Mesendoderm (in vitro differentiated cells): ENCODE data around the gene TRMT44.

Experiments
- DNase-seq: peaks from one replicate; pipeline ENCODE4 v3.0.0; 2013
- H2AK5ac ChIP-seq: 2 replicates; pipeline ENCODE4 v1.6.1; 2013; ENCODE audit warnings: low read length, inconsistent platforms
- H2BK120ac ChIP-seq: 2 replicates; pipeline ENCODE4 v1.6.1; 2013; ENCODE audit warnings: low read depth, mild to moderate bottlenecking, low read length, moderate library complexity, mixed read lengths
- H2BK15ac ChIP-seq: replicated peaks from 2 replicates; pipeline ENCODE4 v1.6.1; 2013; ENCODE audit warnings: low read depth, mild to moderate bottlenecking, moderate library complexity
- H2BK5ac ChIP-seq: 2 replicates; pipeline ENCODE4 v1.6.1; 2013; ENCODE audit warnings: low read length, inconsistent platforms
- H3K18ac ChIP-seq: 2 replicates; pipeline ENCODE4 v1.6.1; 2013; ENCODE audit warnings: mild to moderate bottlenecking, low read length, mixed read lengths
- H3K23ac ChIP-seq: one replicate; pipeline ENCODE4 v1.6.1; 2013; ENCODE audit warnings: low read length
- H3K27ac ChIP-seq: 2 replicates; pipeline ENCODE4 v1.5.1; 2013; ENCODE audit warnings: low read depth, mild to moderate bottlenecking, inconsistent platforms, low read length, moderate library complexity
- H3K27me3 ChIP-seq: 2 replicates; pipeline ENCODE4 v1.6.1; 2013; ENCODE audit warnings: low read length, control low read depth, mild to moderate bottlenecking, inconsistent platforms; ENCODE audit not compliant: insufficient read depth, poor library complexity
- H3K36me3 ChIP-seq: 2 replicates; pipeline ENCODE4 v1.6.1; 2013; ENCODE audit warnings: low read length, inconsistent platforms; ENCODE audit not compliant: control insufficient read depth, insufficient read depth
- H3K4ac ChIP-seq: one replicate; pipeline ENCODE4 v1.6.1; 2013; ENCODE audit warnings: low read depth, mild to moderate bottlenecking, low read length, moderate library complexity
- H3K4me1 ChIP-seq: 2 replicates; pipeline ENCODE4 v1.6.1; 2013; ENCODE audit warnings: low read depth, low read length, inconsistent platforms; ENCODE audit not compliant: control insufficient read depth
- H3K4me2 ChIP-seq: 2 replicates; pipeline ENCODE4 v1.6.1; 2013; ENCODE audit warnings: low read length
- H3K4me3 ChIP-seq: 2 replicates; pipeline ENCODE4 v1.5.1; 2013; ENCODE audit warnings: mild to moderate bottlenecking, low read length
- H3K56ac ChIP-seq: one replicate; pipeline ENCODE4 v1.6.1; 2013; ENCODE audit warnings: low read length
- H3K79me1 ChIP-seq: 2 replicates; pipeline ENCODE4 v1.6.1; 2013; ENCODE audit warnings: low read length, inconsistent platforms
- H3K79me2 ChIP-seq: 2 replicates; pipeline ENCODE4 v1.6.1; 2013; ENCODE audit warnings: mild to moderate bottlenecking, low read length; ENCODE audit not compliant: control insufficient read depth, insufficient read depth
- H3K9ac ChIP-seq: 2 replicates; pipeline ENCODE4 v1.6.1; 2013; ENCODE audit warnings: low read length, inconsistent platforms
- H4K5ac ChIP-seq: one replicate; pipeline ENCODE4 v1.6.1; 2013; ENCODE audit warnings: low read length
- H4K8ac ChIP-seq: one replicate; pipeline ENCODE4 v1.6.1; 2013; ENCODE audit warnings: low read depth, mild to moderate bottlenecking, control low read depth, low read length, moderate library complexity
- WGBS: extraction: QIAGEN DNeasy Blood & Tissue Kit; methylation state at CpG from one replicate; pipeline ENCODE4 v1.1.7; 2013; ENCODE audit warnings: low lambda C conversion rate, missing lambda C conversion rate; ENCODE audit not compliant: insufficient coverage; ENCODE audit errors: extremely low coverage; 5-methylcytosine and 5-hydroxymethylcytosine counted together

TRMT44 gene

GRCh38 chr4:8407756-8408155 is 32.8 kb upstream of the TRMT44 start:
- Histone ChIP-seq H3K36me3 (peaks cover 4% of the 10 kb centered on the region), H3K27ac (no peak overlapping the region), H3K56ac (no peak overlapping the region), H4K5ac (no peak overlapping the region), H4K8ac (no peak overlapping the region), H3K27me3 (no peaks in the 10 kb centered on the region), H2BK15ac (no peak overlapping the region), H3K79me2 (no peaks in the 10 kb centered on the region), H3K9ac (no peak overlapping the region), H3K4ac (no peak overlapping the region), H3K23ac (no peak overlapping the region), H3K4me2 (no peak overlapping the region), H3K4me1 (no peaks in the 10 kb centered on the region), H2BK120ac (no peak overlapping the region), H3K18ac (no peak overlapping the region), H3K4me3 (no peak overlapping the region), H2BK5ac (no peak overlapping the region), H3K79me1 (no peaks in the 10 kb centered on the region), H2AK5ac (no peak overlapping the region)
- no CpG with 5 or more reads among the region's 9 CpGs for WGBS
- no peak for DNase-seq

DNA sequence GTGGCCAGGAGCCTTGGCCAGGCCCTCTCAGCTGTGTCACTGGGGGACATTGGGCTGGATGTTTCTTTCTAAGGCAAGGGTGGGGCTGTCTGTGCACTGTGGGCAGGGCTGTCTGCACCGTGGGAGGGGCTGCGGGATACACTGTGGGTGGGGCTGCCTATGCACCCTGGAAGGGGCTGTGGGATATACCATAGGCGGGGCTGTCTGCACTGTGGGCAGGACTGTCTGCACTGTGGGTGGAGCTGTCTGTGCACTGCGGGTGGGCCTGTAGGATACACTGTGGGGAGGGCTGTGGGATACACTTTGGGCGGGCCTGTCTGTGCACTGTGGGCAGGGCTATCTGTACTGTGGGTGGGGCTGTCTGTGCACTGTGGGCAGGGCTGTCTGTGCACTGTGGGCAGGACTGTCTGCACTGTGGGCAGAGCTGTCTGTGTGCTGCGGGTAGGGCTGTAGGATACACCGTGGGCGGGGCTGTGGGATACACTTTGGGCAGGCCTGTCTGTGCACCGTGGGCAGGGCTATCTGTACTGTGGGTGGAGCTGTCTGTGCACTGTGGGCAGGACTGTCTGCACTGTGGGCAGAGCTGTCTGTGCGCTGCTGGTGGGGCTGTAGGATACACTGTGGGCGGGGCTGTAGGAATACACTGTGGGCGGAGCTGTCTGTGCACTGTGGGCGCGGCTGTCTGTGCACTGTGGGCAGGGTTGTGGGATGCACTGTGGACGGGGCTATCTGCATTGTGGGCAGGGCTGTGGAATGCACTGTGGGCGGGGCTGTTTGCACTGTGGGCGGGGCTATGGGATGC is 31.1 kb upstream of the TRMT44 start:
- H3K23ac ChIP-seq: no peak overlapping the region
- no peak overlapping the region for H4K8ac ChIP-seq
- WGBS: no CpG with 5 or more reads among the region's 17 CpGs
- H3K56ac ChIP-seq: no peak overlapping the region
- H3K27me3 ChIP-seq: no peaks in the 10 kb centered on the region
- no peak overlapping the region for H3K18ac ChIP-seq
- H3K79me2 ChIP-seq: no peaks in the 10 kb centered on the region
- H3K9ac ChIP-seq: no peak overlapping the region
- no peak overlapping the region for H2BK5ac ChIP-seq
- no peaks in the 10 kb centered on the region for H3K79me1 ChIP-seq
- no peak overlapping the region for H3K27ac ChIP-seq
- H3K4me3 ChIP-seq: no peak overlapping the region
- no peak for DNase-seq
- H4K5ac ChIP-seq: no peak overlapping the region
- no peak overlapping the region for H3K4me2 ChIP-seq
- H2BK15ac ChIP-seq: no peak overlapping the region
- H2AK5ac ChIP-seq: no peak overlapping the region
- H3K4me1 ChIP-seq: no peaks in the 10 kb centered on the region
- H2BK120ac ChIP-seq: no peak overlapping the region
- H3K36me3 ChIP-seq: peaks cover 9% of the 10 kb centered on the region
- H3K4ac ChIP-seq: no peak overlapping the region

GRCh38 chr4:8410066-8410625 is 30.4 kb upstream of the TRMT44 start:
- DNase-seq: no peak
- H2AK5ac ChIP-seq: no peak overlapping the region
- no peak overlapping the region for H3K27ac ChIP-seq
- no peak overlapping the region for H3K56ac ChIP-seq
- H3K4me2 ChIP-seq: no peak overlapping the region
- no peaks in the 10 kb centered on the region for H3K4me1 ChIP-seq
- no peaks in the 10 kb centered on the region for H3K79me1 ChIP-seq
- no peak overlapping the region for H2BK120ac ChIP-seq
- H3K36me3 ChIP-seq: peaks cover 9% of the 10 kb centered on the region
- no peak overlapping the region for H3K4ac ChIP-seq
- no peak overlapping the region for H3K4me3 ChIP-seq
- no peak overlapping the region for H3K18ac ChIP-seq
- no peak overlapping the region for H2BK15ac ChIP-seq
- H4K8ac ChIP-seq: no peak overlapping the region
- no peak overlapping the region for H3K23ac ChIP-seq
- no peak overlapping the region for H4K5ac ChIP-seq
- no peaks in the 10 kb centered on the region for H3K27me3 ChIP-seq
- no peak overlapping the region for H2BK5ac ChIP-seq
- no CpG with 5 or more reads among the region's 9 CpGs for WGBS
- no peaks in the 10 kb centered on the region for H3K79me2 ChIP-seq
- no peak overlapping the region for H3K9ac ChIP-seq

DNA sequence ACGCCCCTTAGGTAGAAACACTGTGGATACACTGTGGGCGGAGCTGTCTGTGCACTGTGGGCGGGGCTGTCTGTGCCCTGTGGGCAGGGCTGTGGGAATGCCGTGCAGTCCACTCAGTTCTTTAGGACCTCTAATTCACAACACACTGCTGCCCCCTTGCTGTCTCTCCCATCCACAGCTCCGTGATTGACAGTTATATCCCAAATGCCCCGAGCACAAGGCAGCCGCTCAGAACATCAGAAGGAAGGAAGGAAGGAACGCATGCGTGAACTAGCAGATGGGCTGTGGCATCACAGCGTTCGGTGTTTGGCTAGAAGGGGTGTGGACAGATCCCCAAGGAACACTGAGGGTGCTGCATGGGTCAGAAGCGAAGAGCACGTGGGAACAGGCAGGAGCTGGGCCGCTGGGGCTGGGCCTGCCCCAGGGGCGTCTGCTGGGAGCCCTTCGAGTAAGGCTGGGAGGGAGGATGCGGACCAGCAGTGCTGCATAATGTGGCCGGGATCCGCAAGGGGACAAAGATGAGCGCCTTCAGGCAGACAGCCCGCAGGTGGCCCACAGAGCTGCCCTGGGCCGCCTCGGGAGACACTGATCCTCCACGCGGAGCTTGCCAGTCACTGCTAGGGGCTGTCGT is 29.8 kb upstream of the TRMT44 start:
- H3K79me1 ChIP-seq: no peaks in the 10 kb centered on the region
- H2BK5ac ChIP-seq: no peak overlapping the region
- H3K18ac ChIP-seq: no peak overlapping the region
- no peaks in the 10 kb centered on the region for H3K79me2 ChIP-seq
- peak overlapping the region; percentile 30 for H3K56ac ChIP-seq
- H4K5ac ChIP-seq: no peak overlapping the region
- no peaks in the 10 kb centered on the region for H3K4me1 ChIP-seq
- no peak overlapping the region for H2BK15ac ChIP-seq
- no CpG with 5 or more reads among the region's 26 CpGs for WGBS
- peaks cover 11% of the 10 kb centered on the region for H3K36me3 ChIP-seq
- no peak overlapping the region for H3K23ac ChIP-seq
- H2BK120ac ChIP-seq: no peak overlapping the region
- H2AK5ac ChIP-seq: no peak overlapping the region
- no peak overlapping the region for H3K4me3 ChIP-seq
- DNase-seq: peak; percentile 95
- no peak overlapping the region for H3K9ac ChIP-seq
- H3K4me2 ChIP-seq: no peak overlapping the region
- H3K27me3 ChIP-seq: no peaks in the 10 kb centered on the region
- H3K27ac ChIP-seq: no peak overlapping the region
- H3K4ac ChIP-seq: no peak overlapping the region
- H4K8ac ChIP-seq: no peak overlapping the region

- Histone ChIP-seq H2BK120ac (no peak overlapping the region), H3K4me3 (no peak overlapping the region), H2BK15ac (no peak overlapping the region), H3K4me1 (no peaks in the 10 kb centered on the region), H3K56ac (no peak overlapping the region), H2AK5ac (no peak overlapping the region), H2BK5ac (no peak overlapping the region), H3K36me3 (peaks cover 9% of the 10 kb centered on the region), H3K79me2 (no peaks in the 10 kb centered on the region), H3K79me1 (no peaks in the 10 kb centered on the region), H4K5ac (no peak overlapping the region), H3K27me3 (no peaks in the 10 kb centered on the region), H3K18ac (no peak overlapping the region), H3K27ac (no peak overlapping the region), H3K4ac (no peak overlapping the region), H3K4me2 (no peak overlapping the region), H3K23ac (no peak overlapping the region), H3K9ac (no peak overlapping the region), H4K8ac (no peak overlapping the region)
- no peak for DNase-seq
- no CpG with 5 or more reads among the region's 13 CpGs for WGBS
Observed at GRCh38 chr4:8411351-8412180, 29.0 kb upstream of the TRMT44 start.
